GM12878 (cell line): ENCODE data around the gene FADS3. TPM values are rescaled to one million over a fixed set of nuclear protein-coding genes. Genes with fewer than 3 reads are reported as not detected.
A peak's percentile ranks its signal among the peaks of the same experiment; 100 is the strongest.

Experiments used
- ATAC-seq: fragments of 200-7000 bp; cut with Tn5 transposase; 3 replicates; pipeline ENCODE4 v1.9.1; 2020; ENCODE audit warnings: mild to moderate bottlenecking, moderate library complexity
- BruUV-seq: library from RNA; stranded (reverse); fragments of 400-500 nt; replicated peaks from 2 replicates; lab custom pipeline; 2021; lab: Mats Ljungman, UMichigan
- CTCF ChIA-PET: fragments of 300-600 bp; sonication (Branson Sonifier 250); formaldehyde crosslinking; extraction: SDS; loops from one replicate; lab custom pipeline; 2021; ENCODE audit warnings: inconsistent platforms; lab: Yijun Ruan, JAX
- POLR2A ChIA-PET: fragments of 350-600 bp; formaldehyde crosslinking; extraction: SDS; loops from one replicate; lab custom pipeline; 2021; ENCODE audit warnings: inconsistent platforms; lab: Charles Lee
- RAD21 ChIA-PET: fragments of 300-600 bp; sonication (Branson Sonifier 250); formaldehyde crosslinking; loops from one replicate; lab custom pipeline; 2023; ENCODE audit warnings: antibody characterized with exemption; ENCODE audit not compliant: unreplicated experiment; lab: Charles Lee
- SMC1A ChIA-PET: fragments of 300-600 bp; sonication (Branson Sonifier 250); formaldehyde crosslinking; loops from one replicate; lab custom pipeline; 2023; ENCODE audit not compliant: unreplicated experiment, uncharacterized antibody; lab: Charles Lee
- DNase-seq: peaks from one replicate; pipeline ENCODE4 v3.0.0-alpha.2; 2011; ENCODE audit warnings: low read depth, low spot score
- FAIRE-seq: peaks from 3 replicates; lab custom pipeline; 2011; peaks lifted over from hg19 to GRCh38; lab: Jason Lieb, UNC
- H2AFZ ChIP-seq: 2 replicates; pipeline ENCODE4 v1.6.0; 2011; ENCODE audit warnings: low read depth, low read length, control low read depth; ENCODE audit not compliant: control insufficient read depth
- H3K27ac ChIP-seq: 2 replicates; pipeline ENCODE4 v1.5.1; 2011; ENCODE audit warnings: control low read depth; ENCODE audit not compliant: control insufficient read depth, insufficient read depth
- H3K27me3 ChIP-seq, 2 experiments: replicated peaks in 1 of 2; 2 replicates each; pipeline versions ENCODE4 v1.6.0 to v1.6.1; 2011; ENCODE audit warnings: low read length in 1 of 2; ENCODE audit not compliant: control insufficient read depth in 2 of 2, insufficient read depth in 2 of 2
- H3K36me3 ChIP-seq, 2 experiments: 2 replicates each; pipeline ENCODE4 v1.5.1; 2011; ENCODE audit warnings: low read length in 1 of 2; ENCODE audit not compliant: control insufficient read depth in 2 of 2, insufficient read depth in 2 of 2
- H3K4me1 ChIP-seq: 2 replicates; pipeline ENCODE4 v1.6.1; 2011; ENCODE audit warnings: mild to moderate bottlenecking, low read length, moderate library complexity, mixed read lengths; ENCODE audit not compliant: control insufficient read depth, insufficient read depth
- H3K4me2 ChIP-seq: 2 replicates; pipeline ENCODE4 v1.6.0; 2011; ENCODE audit warnings: control low read depth; ENCODE audit not compliant: control insufficient read depth, insufficient read depth
- H3K4me3 ChIP-seq: fragments of 200-600 bp; sonication (generic); 2 replicates; pipeline ENCODE4 v1.5.1; 2016
- H3K79me2 ChIP-seq: 2 replicates; pipeline ENCODE4 v1.6.0; 2011; ENCODE audit warnings: low read length; ENCODE audit not compliant: control insufficient read depth, insufficient read depth
- H3K9ac ChIP-seq: 2 replicates; pipeline ENCODE4 v1.8.0; 2011; ENCODE audit warnings: low read length, control low read depth, mixed read lengths; ENCODE audit not compliant: control insufficient read depth, insufficient read depth
- H3K9me3 ChIP-seq: replicated peaks from 3 replicates; pipeline ENCODE4 v1.5.1; 2011; ENCODE audit warnings: mild to moderate bottlenecking, low read length; ENCODE audit not compliant: control insufficient read depth, insufficient read depth
- H4K20me1 ChIP-seq: 2 replicates; pipeline ENCODE4 v1.6.0; 2011; ENCODE audit not compliant: control insufficient read depth, insufficient read depth
- BACH1 ChIP-seq: fragments of 450-650 bp; IDR thresholded peaks from 2 replicates; pipeline ENCODE4 v1.6.1; 2017; ENCODE audit warnings: mild to moderate bottlenecking, borderline replicate concordance
- BHLHE40 ChIP-seq, 2 experiments: fragments of 450-650 bp in 1 of 2; IDR thresholded peaks; 2 replicates each; pipeline ENCODE4 v1.6.1; 2011 to 2017; ENCODE audit warnings: low read depth in 2 of 2, borderline replicate concordance in 1 of 2, improper control_type of control experiment in 1 of 2, low read length in 1 of 2, mild to moderate bottlenecking in 1 of 2
- CHD1 ChIP-seq: IDR thresholded peaks from 2 replicates; pipeline ENCODE4 v1.6.1; 2012; ENCODE audit warnings: low read depth, low read length, improper control_type of control experiment
- HDAC2 ChIP-seq: fragments of 200-600 bp; sonication (generic); IDR thresholded peaks from 2 replicates; pipeline ENCODE4 v1.6.1; 2017
- JUND ChIP-seq: IDR thresholded peaks from 2 replicates; pipeline ENCODE4 v1.6.1; 2012; ENCODE audit warnings: low read depth, mild to moderate bottlenecking, low read length, improper control_type of control experiment, moderate library complexity
- MEF2B ChIP-seq: fragments of 450-650 bp; IDR thresholded peaks from 2 replicates; pipeline ENCODE4 v1.6.1; 2018; ENCODE audit warnings: mild to moderate bottlenecking, moderate library complexity; ENCODE audit not compliant: partially characterized antibody, poor library complexity, severe bottlenecking
- MYC ChIP-seq: IDR thresholded peaks from 2 replicates; pipeline ENCODE4 v1.6.1; 2011; ENCODE audit warnings: mild to moderate bottlenecking, low read length, moderate library complexity, inconsistent platforms; ENCODE audit not compliant: insufficient read depth, insufficient replicate concordance, insufficient read length, severe bottlenecking
- PAX5 ChIP-seq: IDR thresholded peaks from 2 replicates; pipeline ENCODE4 v1.6.1; 2011; ENCODE audit warnings: low read depth, low read length, borderline replicate concordance
- PML ChIP-seq: IDR thresholded peaks from 2 replicates; pipeline ENCODE4 v1.6.1; 2012; ENCODE audit warnings: low read length, inconsistent platforms
- RB1 ChIP-seq: fragments of 450-650 bp; formaldehyde crosslinking; IDR thresholded peaks from 2 replicates; pipeline ENCODE4 v1.6.1; 2017; ENCODE audit warnings: mild to moderate bottlenecking, borderline replicate concordance
- RELA ChIP-seq: fragments of 450-650 bp; IDR thresholded peaks from 2 replicates; pipeline ENCODE4 v1.8.0; 2014; ENCODE audit warnings: borderline replicate concordance; ENCODE audit not compliant: partially characterized antibody
- RFX5 ChIP-seq: IDR thresholded peaks from 2 replicates; pipeline ENCODE4 v1.6.1; 2011; ENCODE audit warnings: low read depth, low read length, improper control_type of control experiment
- SIN3A ChIP-seq: IDR thresholded peaks from 2 replicates; pipeline ENCODE4 v1.6.1; 2012; ENCODE audit warnings: low read depth, low read length, improper control_type of control experiment
- SMAD5 ChIP-seq: IDR thresholded peaks from 2 replicates; pipeline ENCODE4 v1.6.1; 2016; ENCODE audit warnings: antibody characterized with exemption, low read depth
- SMC3 ChIP-seq: IDR thresholded peaks from 2 replicates; pipeline ENCODE4 v1.6.1; 2011; ENCODE audit warnings: low read length, improper control_type of control experiment, borderline replicate concordance
- SP1 ChIP-seq: IDR thresholded peaks from one replicate; pipeline ENCODE4 v1.6.1; 2011; ENCODE audit warnings: low read depth, low read length
- YBX1 ChIP-seq: fragments of 450-650 bp; IDR thresholded peaks from 2 replicates; pipeline ENCODE4 v1.6.1; 2016; ENCODE audit warnings: antibody characterized with exemption
- ZNF217 ChIP-seq: fragments of 450-650 bp; IDR thresholded peaks from 2 replicates; pipeline ENCODE4 v1.6.1; 2017; ENCODE audit warnings: antibody characterized with exemption, mild to moderate bottlenecking
- WGBS: methylation state at CpG from one replicate; pipeline ENCODE4 v1.1.6; 2016; ENCODE audit warnings: low lambda C conversion rate; ENCODE audit not compliant: insufficient replicate concordance, insufficient coverage; ENCODE audit errors: missing lambda C conversion rate; 5-methylcytosine and 5-hydroxymethylcytosine counted together
- in situ Hi-C: fragments of 300-500 bp; cut with MboI; formaldehyde crosslinking; loops from 9 replicates; pipeline ENCODE4 v1.14.3; 2018; ENCODE audit warnings: mixed read lengths
- intact Hi-C: fragments of 100-400 bp; cut with micrococcal nuclease; formaldehyde crosslinking; loops from one replicate; pipeline ENCODE4 v1.14.2; 2022; ENCODE audit not compliant: unreplicated experiment
- polyA plus RNA-seq, 11 experiments: library from polyadenylated mRNA; depleted of rRNA in 4 of 11; unstranded in 6 of 11; stranded (reverse) in 5 of 11; fragments of >200 nt; fragmentation: Nextera tagmentation in 4 of 11; fragmentation: Illumina TruSeq in 1 of 11; extraction: Ambion mirVana in 4 of 11; extraction: Trizol in 1 of 11; gene quantifications; 1 replicate in 1 of 11; 2 replicates in 10 of 11; pipeline versions ENCODE4 v1.2.1 to v1.2.3, GENCODE V29; 2011 to 2016; ENCODE audit warnings: inconsistent platforms in 2 of 11, missing spikeins in 2 of 11, low read depth in 1 of 11
- total RNA-seq, 4 experiments: library from RNA; depleted of rRNA in 3 of 4; stranded (reverse); fragments of >200 nt in 3 of 4; fragmentation: Illumina TruSeq in 1 of 4; extraction: Trizol in 1 of 4; gene quantifications; 2 replicates each; pipeline versions ENCODE4 v1.2.1 to v1.2.3, GENCODE V29; 2013 to 2021
- TF ChIP-seq, protein P1 (sequence below): fragments of 450-650 bp; IDR thresholded peaks from 2 replicates; pipeline ENCODE4 v1.6.1; 2017; ENCODE audit warnings: mild to moderate bottlenecking, moderate library complexity

The FADS3 gene
- total and polyA plus RNA-seq, 10 of the 15 experiments (the other 5 are each of a cell fraction or from before 2014, with no cell fraction given), result 0.23 to 8.1 (median 4.2) TPM

DNA sequence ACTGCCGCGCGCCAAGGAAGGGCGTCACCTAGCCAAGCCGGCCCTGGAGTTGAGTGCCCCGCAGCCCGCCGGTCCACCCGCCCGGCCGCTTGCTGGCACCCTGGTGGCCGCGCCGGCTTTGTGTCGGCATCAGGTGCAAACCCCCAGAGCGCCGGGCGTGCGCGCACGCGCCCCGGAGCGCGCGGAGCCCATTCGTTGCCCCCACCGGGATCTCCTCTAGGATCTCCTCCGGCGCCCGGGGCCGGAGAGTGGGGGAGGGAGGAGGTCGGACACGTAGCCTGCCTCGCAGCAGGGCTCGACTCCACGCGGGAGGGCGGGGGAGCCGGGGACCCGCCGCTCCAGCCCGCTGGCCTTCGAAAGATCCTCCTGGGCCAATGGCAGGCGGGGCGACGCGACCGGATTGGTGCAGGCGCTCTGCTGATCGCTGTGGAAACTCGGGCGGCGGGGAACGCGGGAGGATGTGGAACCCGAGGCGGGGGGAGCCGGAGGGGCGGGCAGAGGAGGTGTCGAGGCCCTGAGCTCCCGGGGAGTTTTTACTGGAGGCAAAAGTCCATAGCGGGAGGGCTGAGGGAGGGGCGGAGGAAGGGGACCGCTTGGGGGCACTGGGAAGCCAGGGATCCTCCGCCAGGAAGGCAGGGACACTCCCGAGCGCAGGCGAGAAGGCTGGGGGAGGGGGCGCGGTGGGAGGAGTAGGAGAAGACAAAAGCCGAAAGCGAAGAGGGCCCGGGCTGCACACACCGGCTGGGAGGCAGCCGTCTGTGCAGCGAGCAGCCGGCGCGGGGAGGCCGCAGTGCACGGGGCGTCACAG, 63.6 kb downstream of the FADS3 start, which contains the start of gene FADS2:
TSS of gene FADS2 (plus strand) at position 730 of the 808 bp plus-strand sequence. CDS start 91 bp downstream, outside the sequence.
- DNase-seq (peak; percentile 81), FAIRE-seq (no peak), ATAC-seq (peak; percentile 87)
- H3K27me3 ChIP-seq, result no peaks in the 10 kb centered on the region
- H2AFZ ChIP-seq, result peak within 1 kb of the TSS; percentile 87
- ChIA-PET SMC1A (interaction anchor here (0.6 to 6.2 kb wide), 5 partner anchors 11 to 488 kb away, joined by 3 to 67 read pairs (median 4); partner anchors contain the start of gene FADS1), POLR2A (interaction anchor here (0.7 to 6.9 kb wide), 10 partner anchors 10 to 1459 kb away, joined by 3 to 167 read pairs (median 6); partner anchors contain the start of genes FADS1, FEN1 and TMEM258), CTCF (interaction anchor here (0.7 to 9.7 kb wide), 6 partner anchors 11 to 280 kb away, joined by 3 to 75 read pairs (median 4); partner anchors contain the start of gene FADS1), RAD21 (interaction anchor here (1.0 to 6.9 kb wide), 4 partner anchors 11 to 71 kb away, joined by 3 to 51 read pairs (median 28); partner anchors contain the start of gene FADS1)
- peaks cover 0 to 6% of the 10 kb centered on the region in 2 experiments; a peak in 1 of 4 replicates for H3K36me3 ChIP-seq
- peak within 1 kb of the TSS; percentile 95 for H3K9ac ChIP-seq
- H3K4me3 ChIP-seq, result peak within 1 kb of the TSS; percentile 100
- 1% methylated on average over 76 of the region's 83 CpGs for WGBS
- in situ Hi-C loops, result no loop called here
- H4K20me1 ChIP-seq, result no peaks in the 10 kb centered on the region
- peaks cover 59% of the 10 kb centered on the region for H3K79me2 ChIP-seq
- H3K9me3 ChIP-seq, result no peaks in the 10 kb centered on the region
- H3K4me2 ChIP-seq, result peak within 1 kb of the TSS; percentile 93
- no TSS peak for BruUV-seq
- peaks cover 19% of the 10 kb centered on the region for H3K4me1 ChIP-seq
- intact Hi-C loops, result loop anchor here (1.0 to 5.0 kb wide), 2 partner anchors 11 to 140 kb away; partner anchors contain the start of gene FTH1
- H3K27ac ChIP-seq, result peak within 1 kb of the TSS; percentile 95
- TF ChIP-seq SMC3 (peak; percentile 10; the same call in 1 of the 2 replicates), CHD1 (peak; percentile 72; the same call in 1 of the 2 replicates), YBX1 (no peak), SMAD5 (peak; percentile 8; the same call in 1 of the 2 replicates), BACH1 (peak; percentile 92), HDAC2 (no peak), PAX5 (no peak), MYC (no peak), PML (peak; percentile 56; the same call in 1 of the 2 replicates), ZNF217 (peak; percentile 40; the same call in 1 of the 2 replicates), SP1 (peak; percentile 43), JUND (no peak), SIN3A (peak; percentile 71; the same call in 1 of the 2 replicates), MEF2B (no peak), RELA (no peak), BHLHE40 (IDR thresholded peaks at IDR 0.05; ENCODE audit: borderline replicate concordance in 1 of 2, low read depth in 2 of 2, low read length in 1 of 2) (peak in 1 of 2 experiments; percentile 74; a peak in 2 of 4 replicates), RB1 (peak; percentile 36; the same call in 1 of the 2 replicates), RFX5 (peak; percentile 35; the same call in 1 of the 2 replicates)
- TF ChIP-seq, protein P1, sequence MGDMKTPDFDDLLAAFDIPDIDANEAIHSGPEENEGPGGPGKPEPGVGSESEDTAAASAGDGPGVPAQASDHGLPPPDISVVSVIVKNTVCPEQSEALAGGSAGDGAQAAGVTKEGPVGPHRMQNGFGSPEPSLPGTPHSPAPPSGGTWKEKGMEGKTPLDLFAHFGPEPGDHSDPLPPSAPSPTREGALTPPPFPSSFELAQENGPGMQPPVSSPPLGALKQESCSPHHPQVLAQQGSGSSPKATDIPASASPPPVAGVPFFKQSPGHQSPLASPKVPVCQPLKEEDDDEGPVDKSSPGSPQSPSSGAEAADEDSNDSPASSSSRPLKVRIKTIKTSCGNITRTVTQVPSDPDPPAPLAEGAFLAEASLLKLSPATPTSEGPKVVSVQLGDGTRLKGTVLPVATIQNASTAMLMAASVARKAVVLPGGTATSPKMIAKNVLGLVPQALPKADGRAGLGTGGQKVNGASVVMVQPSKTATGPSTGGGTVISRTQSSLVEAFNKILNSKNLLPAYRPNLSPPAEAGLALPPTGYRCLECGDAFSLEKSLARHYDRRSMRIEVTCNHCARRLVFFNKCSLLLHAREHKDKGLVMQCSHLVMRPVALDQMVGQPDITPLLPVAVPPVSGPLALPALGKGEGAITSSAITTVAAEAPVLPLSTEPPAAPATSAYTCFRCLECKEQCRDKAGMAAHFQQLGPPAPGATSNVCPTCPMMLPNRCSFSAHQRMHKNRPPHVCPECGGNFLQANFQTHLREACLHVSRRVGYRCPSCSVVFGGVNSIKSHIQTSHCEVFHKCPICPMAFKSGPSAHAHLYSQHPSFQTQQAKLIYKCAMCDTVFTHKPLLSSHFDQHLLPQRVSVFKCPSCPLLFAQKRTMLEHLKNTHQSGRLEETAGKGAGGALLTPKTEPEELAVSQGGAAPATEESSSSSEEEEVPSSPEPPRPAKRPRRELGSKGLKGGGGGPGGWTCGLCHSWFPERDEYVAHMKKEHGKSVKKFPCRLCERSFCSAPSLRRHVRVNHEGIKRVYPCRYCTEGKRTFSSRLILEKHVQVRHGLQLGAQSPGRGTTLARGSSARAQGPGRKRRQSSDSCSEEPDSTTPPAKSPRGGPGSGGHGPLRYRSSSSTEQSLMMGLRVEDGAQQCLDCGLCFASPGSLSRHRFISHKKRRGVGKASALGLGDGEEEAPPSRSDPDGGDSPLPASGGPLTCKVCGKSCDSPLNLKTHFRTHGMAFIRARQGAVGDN, result peak; percentile 36
